GM21576 (cell line): ENCODE measurements around the gene PRPSAP2.

Experiments used
- ATAC-seq: cut with Tn5 transposase; IDR thresholded peaks from one replicate; pipeline ENCODE4 v1.9.1; 2021; ENCODE audit warnings: mild to moderate bottlenecking, moderate library complexity; ENCODE audit not compliant: unreplicated experiment

The PRPSAP2 gene

DNA sequence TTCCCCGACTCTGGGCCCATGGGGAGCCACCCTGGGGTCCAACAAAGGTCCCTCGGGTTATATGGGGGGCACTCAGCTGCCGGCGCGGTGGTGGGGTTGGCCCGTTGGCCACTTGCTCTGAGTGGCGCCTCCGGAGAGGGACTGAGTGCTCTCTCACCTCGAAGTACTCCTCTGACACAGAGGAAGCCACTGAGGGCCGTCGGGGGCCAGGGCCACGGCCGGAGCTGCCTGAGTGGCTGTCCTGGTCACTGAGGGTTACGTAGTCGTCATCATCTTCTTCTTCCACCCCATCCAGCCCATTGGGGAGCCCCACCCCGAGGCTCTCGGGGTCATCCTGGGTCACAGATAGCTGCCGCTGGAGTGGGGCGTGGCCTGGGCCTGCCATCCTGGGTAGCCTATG, 119.7 kb downstream of the PRPSAP2 start:
- ATAC-seq, result no peak

DNA sequence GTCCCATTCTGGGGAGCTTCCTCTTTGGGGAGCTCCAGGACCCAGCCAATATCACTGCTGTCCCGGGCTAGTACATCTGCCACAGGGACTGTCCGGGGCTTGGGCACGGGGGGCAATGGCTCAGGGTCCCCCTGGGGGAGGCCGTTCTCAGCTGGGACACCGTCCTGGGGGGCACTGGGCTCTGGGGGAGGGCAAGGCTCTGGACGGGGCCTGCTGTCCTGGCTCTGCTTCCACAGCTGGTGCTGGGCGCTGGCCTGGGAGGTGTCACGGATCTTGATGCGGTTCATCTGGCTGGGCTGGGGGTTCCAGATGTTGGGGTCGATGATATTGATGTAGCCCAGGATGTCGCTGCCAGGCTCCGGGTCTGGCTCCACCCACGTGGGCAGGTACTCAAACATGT, 120.1 kb downstream of the PRPSAP2 start:
- ATAC-seq, result no peak

DNA sequence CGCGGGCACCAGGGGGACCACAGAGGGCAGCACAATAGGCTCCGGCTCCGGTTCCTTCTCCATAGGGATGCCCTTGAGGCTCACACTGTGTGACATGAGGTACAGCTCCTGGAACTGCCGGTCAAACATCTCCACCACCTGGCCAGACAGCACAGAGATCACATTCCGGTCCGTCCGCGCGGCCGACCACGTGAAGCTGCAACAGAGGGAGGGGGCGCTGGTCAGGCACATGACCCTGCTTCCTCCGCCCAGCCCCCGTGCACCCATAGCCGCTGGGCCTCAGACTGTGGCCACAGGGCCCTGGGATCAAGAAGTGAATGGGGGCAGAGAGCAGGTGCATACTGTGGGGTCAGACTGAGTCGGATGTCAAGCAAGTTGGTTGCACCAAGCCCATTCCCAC, 120.7 kb downstream of the PRPSAP2 start:
- ATAC-seq, result no peak
